ENCODE data around the gene PATJ. TPM values are rescaled to one million over a fixed set of nuclear protein-coding genes. Genes with fewer than 3 reads are reported as not detected.

PATJ gene
- polyA plus RNA-seq, 1 donor from 2014 or later = 7.8 TPM

DNA sequence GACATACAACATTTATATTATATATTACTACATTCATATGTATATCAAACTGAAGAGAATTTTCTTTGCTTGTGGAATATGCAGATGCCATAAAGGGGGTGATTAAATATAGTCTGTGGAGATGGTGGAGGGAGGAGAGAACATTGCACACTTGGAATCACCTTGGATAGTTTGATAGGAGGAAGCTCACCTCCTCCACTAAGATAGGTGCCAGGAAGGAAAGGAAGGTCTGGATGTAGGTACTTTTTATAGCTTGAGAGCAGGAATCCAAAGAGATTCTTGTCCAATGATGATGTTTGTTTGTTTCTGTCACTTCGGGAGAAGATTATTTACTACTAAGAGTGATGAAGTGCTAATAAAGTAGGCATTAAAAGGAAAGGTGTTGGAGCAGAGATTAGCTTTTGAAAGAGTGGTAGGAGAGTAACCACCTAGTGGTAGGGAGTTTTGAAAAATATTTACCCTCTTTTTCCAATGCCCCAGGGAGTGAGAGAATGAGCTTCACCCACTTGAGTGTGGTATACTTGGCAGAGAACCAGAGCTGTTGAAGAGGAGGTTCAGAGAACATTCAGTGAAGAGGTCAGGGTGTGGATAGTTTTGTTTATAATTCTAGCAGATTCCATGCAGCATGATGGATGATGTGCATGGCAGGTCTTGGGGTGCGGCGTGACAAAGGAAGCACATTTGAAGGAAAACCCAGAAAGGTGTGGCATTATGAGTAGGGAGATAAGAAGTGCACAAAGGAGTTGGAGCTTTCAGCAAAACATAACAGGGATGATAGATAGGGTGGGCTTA lies 145.0 kb downstream of the PATJ start:
- no peaks in the 10 kb centered on the region for H3K36me3 ChIP-seq (ENCODE audit: insufficient read depth, low read length)
- no peaks in the 10 kb centered on the region for H3K9me3 ChIP-seq (ENCODE audit: low read length)
- no peaks in the 10 kb centered on the region for H3K79me2 ChIP-seq (replicated peaks; ENCODE audit: insufficient read depth, low read length)
- TF ChIP-seq TAF1 (IDR thresholded peaks at IDR 0.05; ENCODE audit: low read depth) (no peak), EP300 (conservative IDR thresholded peaks at IDR 0.05; ENCODE audit: poor library complexity, severe bottlenecking) (no peak)
- no peak overlapping the region for H2AFZ ChIP-seq (ENCODE audit: low read depth, low read length)
- H3F3A ChIP-seq (ENCODE audit: insufficient read depth, low read length, poor library complexity, severe bottlenecking) = no peaks in the 10 kb centered on the region
- no peaks in the 10 kb centered on the region for H3K27me3 ChIP-seq (ENCODE audit: insufficient read depth, low read depth, low read length)
- H3K27ac ChIP-seq (ENCODE audit: low read length) = no peak overlapping the region
- no peak overlapping the region for H3K9ac ChIP-seq (ENCODE audit: low read length)
- no peaks in the 10 kb centered on the region for H4K20me1 ChIP-seq (ENCODE audit: insufficient read depth)
- no peak overlapping the region for H3K4me3 ChIP-seq (ENCODE audit: low read length)
- H3K9me2 ChIP-seq (ENCODE audit: insufficient read depth, low read length) = no peaks in the 10 kb centered on the region
- H3K4me2 ChIP-seq (ENCODE audit: low read length) = no peak overlapping the region

DNA sequence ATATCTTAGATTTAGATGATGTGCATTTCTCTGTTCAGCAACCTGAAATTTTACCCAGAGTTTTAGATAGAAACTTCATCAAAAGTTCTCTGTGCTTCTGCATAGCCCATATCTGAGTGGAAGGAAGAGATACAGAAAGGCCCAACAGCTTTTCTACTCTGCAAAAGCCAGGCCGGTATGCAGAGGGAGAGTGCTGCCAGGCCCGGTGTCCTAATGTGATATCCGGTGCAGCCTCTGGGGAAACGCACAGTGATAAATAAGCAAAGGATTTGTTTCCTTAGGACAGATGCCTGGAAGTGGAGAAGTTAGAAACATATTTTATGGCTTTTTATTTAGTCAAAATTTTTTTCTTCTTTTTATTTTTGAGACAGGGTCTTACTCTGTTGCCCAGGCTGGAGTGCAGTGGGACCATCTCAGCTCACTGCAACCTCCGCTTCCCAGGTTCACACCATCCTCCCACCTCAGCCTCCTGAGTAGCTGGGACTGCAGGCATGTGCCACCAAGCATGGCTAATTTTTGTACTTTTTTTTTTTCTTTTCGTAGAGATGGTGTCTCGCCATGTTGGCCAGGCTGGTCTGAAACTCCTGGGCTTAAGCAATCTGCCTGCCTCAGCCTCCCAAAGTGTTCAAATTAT lies 145.8 kb downstream of the PATJ start:
- Histone ChIP-seq H3K27me3 (ENCODE audit: insufficient read depth, low read depth, low read length) (no peaks in the 10 kb centered on the region), H3K4me2 (ENCODE audit: low read length) (no peak overlapping the region), H3K9me2 (ENCODE audit: insufficient read depth, low read length) (no peaks in the 10 kb centered on the region), H3K9me3 (ENCODE audit: low read length) (no peaks in the 10 kb centered on the region), H3F3A (ENCODE audit: insufficient read depth, low read length, poor library complexity, severe bottlenecking) (no peaks in the 10 kb centered on the region), H3K27ac (ENCODE audit: low read length) (no peak overlapping the region), H4K20me1 (ENCODE audit: insufficient read depth) (no peaks in the 10 kb centered on the region), H3K79me2 (replicated peaks; ENCODE audit: insufficient read depth, low read length) (no peaks in the 10 kb centered on the region), H2AFZ (ENCODE audit: low read depth, low read length) (no peak overlapping the region), H3K4me3 (ENCODE audit: low read length) (no peak overlapping the region), H3K9ac (ENCODE audit: low read length) (no peak overlapping the region), H3K36me3 (ENCODE audit: insufficient read depth, low read length) (no peaks in the 10 kb centered on the region)
- TF ChIP-seq POLR2AphosphoS5 (IDR thresholded peaks at IDR 0.05) (no peak), EP300 (conservative IDR thresholded peaks at IDR 0.05; ENCODE audit: poor library complexity, severe bottlenecking) (no peak), RAD21 (conservative IDR thresholded peaks at IDR 0.05) (no peak), TAF1 (IDR thresholded peaks at IDR 0.05; ENCODE audit: low read depth) (no peak), SMC3 (conservative IDR thresholded peaks at IDR 0.05; ENCODE audit: poor library complexity) (no peak), EZH2 (IDR thresholded peaks at IDR 0.05; ENCODE audit: borderline replicate concordance, insufficient read depth, low read length, poor library complexity, severe bottlenecking) (no peak), MXI1 (conservative IDR thresholded peaks at IDR 0.05; ENCODE audit: poor library complexity, severe bottlenecking) (no peak)
- TF ChIP-seq, protein P1, sequence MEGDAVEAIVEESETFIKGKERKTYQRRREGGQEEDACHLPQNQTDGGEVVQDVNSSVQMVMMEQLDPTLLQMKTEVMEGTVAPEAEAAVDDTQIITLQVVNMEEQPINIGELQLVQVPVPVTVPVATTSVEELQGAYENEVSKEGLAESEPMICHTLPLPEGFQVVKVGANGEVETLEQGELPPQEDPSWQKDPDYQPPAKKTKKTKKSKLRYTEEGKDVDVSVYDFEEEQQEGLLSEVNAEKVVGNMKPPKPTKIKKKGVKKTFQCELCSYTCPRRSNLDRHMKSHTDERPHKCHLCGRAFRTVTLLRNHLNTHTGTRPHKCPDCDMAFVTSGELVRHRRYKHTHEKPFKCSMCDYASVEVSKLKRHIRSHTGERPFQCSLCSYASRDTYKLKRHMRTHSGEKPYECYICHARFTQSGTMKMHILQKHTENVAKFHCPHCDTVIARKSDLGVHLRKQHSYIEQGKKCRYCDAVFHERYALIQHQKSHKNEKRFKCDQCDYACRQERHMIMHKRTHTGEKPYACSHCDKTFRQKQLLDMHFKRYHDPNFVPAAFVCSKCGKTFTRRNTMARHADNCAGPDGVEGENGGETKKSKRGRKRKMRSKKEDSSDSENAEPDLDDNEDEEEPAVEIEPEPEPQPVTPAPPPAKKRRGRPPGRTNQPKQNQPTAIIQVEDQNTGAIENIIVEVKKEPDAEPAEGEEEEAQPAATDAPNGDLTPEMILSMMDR (IDR thresholded peaks at IDR 0.05; ENCODE audit: poor library complexity, severe bottlenecking) = no peak
- TF ChIP-seq, protein P2, sequence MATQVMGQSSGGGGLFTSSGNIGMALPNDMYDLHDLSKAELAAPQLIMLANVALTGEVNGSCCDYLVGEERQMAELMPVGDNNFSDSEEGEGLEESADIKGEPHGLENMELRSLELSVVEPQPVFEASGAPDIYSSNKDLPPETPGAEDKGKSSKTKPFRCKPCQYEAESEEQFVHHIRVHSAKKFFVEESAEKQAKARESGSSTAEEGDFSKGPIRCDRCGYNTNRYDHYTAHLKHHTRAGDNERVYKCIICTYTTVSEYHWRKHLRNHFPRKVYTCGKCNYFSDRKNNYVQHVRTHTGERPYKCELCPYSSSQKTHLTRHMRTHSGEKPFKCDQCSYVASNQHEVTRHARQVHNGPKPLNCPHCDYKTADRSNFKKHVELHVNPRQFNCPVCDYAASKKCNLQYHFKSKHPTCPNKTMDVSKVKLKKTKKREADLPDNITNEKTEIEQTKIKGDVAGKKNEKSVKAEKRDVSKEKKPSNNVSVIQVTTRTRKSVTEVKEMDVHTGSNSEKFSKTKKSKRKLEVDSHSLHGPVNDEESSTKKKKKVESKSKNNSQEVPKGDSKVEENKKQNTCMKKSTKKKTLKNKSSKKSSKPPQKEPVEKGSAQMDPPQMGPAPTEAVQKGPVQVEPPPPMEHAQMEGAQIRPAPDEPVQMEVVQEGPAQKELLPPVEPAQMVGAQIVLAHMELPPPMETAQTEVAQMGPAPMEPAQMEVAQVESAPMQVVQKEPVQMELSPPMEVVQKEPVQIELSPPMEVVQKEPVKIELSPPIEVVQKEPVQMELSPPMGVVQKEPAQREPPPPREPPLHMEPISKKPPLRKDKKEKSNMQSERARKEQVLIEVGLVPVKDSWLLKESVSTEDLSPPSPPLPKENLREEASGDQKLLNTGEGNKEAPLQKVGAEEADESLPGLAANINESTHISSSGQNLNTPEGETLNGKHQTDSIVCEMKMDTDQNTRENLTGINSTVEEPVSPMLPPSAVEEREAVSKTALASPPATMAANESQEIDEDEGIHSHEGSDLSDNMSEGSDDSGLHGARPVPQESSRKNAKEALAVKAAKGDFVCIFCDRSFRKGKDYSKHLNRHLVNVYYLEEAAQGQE (IDR thresholded peaks at IDR 0.05; ENCODE audit: borderline replicate concordance) = no peak

Data from neural cell (in vitro differentiated cells).